Stimulated activated CD8-positive, alpha-beta memory T cell treated with anti-CD3 and anti-CD28 coated beads, Interleukin-7, amount 100 ng/mL, for 24 hours (primary cell): ENCODE measurements around the gene EGR2.
A peak's percentile ranks its signal among the peaks of the same experiment; 100 is the strongest.
"Not testable (repeated sequence)": the region's sequence is repeated elsewhere in the genome, so short reads cannot be mapped to it uniquely, and the experiment has no call there.

ENCODE experiments used
- DNase-seq: peaks from one replicate; pipeline ENCODE4 v3.0.0-alpha.2; 2020; ENCODE audit warnings: low read depth

The EGR2 gene

GRCh38 chr10:62794306-62794705, 21.9 kb downstream of the EGR2 start:
- no peak for DNase-seq

- DNase-seq: no peak
Observed at GRCh38 chr10:62792261-62792660, 23.9 kb downstream of the EGR2 start.

GRCh38 chr10:62790571-62790970, 25.6 kb downstream of the EGR2 start:
- no peak for DNase-seq

GRCh38 chr10:62790019-62790555, 26.1 kb downstream of the EGR2 start:
- no peak for DNase-seq

- no peak for DNase-seq
Observed at GRCh38 chr10:62788861-62789467, 27.2 kb downstream of the EGR2 start.

- DNase-seq: not testable (repeated sequence)
Observed at GRCh38 chr10:62788285-62788684, 27.9 kb downstream of the EGR2 start.

- not testable (repeated sequence) for DNase-seq
Observed at GRCh38 chr10:62784537-62784936, 31.6 kb downstream of the EGR2 start.

GRCh38 chr10:62779487-62780248, 36.5 kb downstream of the EGR2 start:
- peak; percentile 71 for DNase-seq

- no peak for DNase-seq
Observed at GRCh38 chr10:62778125-62778524, 38.0 kb downstream of the EGR2 start.

- no peak for DNase-seq
Observed at GRCh38 chr10:62772186-62772974, 43.8 kb downstream of the EGR2 start.

- DNase-seq: no peak
Observed at GRCh38 chr10:62769574-62770242, 46.5 kb downstream of the EGR2 start.

- DNase-seq: no peak
Observed at GRCh38 chr10:62766386-62766785, 49.8 kb downstream of the EGR2 start.

- DNase-seq: no peak
Observed at GRCh38 chr10:62765726-62766125, 50.4 kb downstream of the EGR2 start.

GRCh38 chr10:62764011-62764410, 52.2 kb downstream of the EGR2 start:
- DNase-seq: no peak

GRCh38 chr10:62763155-62763554, 53.0 kb downstream of the EGR2 start:
- DNase-seq: no peak
